ENCODE results near the gene STK38L. TPM values are rescaled to one million over a fixed set of nuclear protein-coding genes. Genes with fewer than 3 reads are reported as not detected.

Gene STK38L
- total and polyA plus RNA-seq, 2 of the 8 experiments (the other 6 are each of a cell fraction or from before 2014, with no cell fraction given) = 8.1 to 63.6 TPM

DNA sequence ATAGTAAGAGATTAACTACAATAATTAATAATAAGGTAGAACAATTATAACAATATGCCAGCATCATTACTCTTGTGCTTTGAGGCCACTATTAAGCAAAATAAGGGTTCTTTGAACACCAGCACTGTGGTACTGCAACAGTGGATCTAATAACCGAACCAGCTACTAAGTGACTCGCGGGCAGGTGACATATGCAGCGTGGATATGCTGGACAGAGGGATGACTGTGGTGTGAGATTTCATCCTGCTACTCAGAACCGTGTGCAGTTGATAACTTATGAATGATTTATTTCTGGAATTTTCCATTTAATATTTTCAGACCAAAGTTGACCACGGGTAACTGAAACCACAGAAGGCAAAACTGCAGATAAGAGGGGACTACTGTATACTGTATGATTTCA lies 123.0 kb downstream of the STK38L start:
- no peak overlapping the region for H4K5ac ChIP-seq (ENCODE audit: insufficient read length, low read depth, low read length)
- H3K79me2 ChIP-seq (ENCODE audit: control insufficient read depth in 1 of 2, insufficient read depth in 2 of 2, low read length in 2 of 2) = no peaks in the 10 kb centered on the region; a peak in 1 of 4 replicates
- H4K91ac ChIP-seq (replicated peaks; ENCODE audit: insufficient read length, low read length) = no peak overlapping the region
- no peak overlapping the region for H3K4ac ChIP-seq (replicated peaks; ENCODE audit: insufficient read length, low read depth, low read length)
- H2BK20ac ChIP-seq (ENCODE audit: low read length) = no peak overlapping the region
- DNase-seq (ENCODE audit: low read depth in 1 of 2, low spot score in 2 of 2) (no peak), FAIRE-seq (no peak)
- no peak overlapping the region for H3K9ac ChIP-seq (replicated peaks in 1 of 4; ENCODE audit: extremely low read depth in 1 of 4, low read depth in 3 of 4, low read length in 3 of 4)
- H4K20me1 ChIP-seq (replicated peaks in 1 of 2; ENCODE audit: control insufficient read depth in 1 of 2, insufficient read depth in 2 of 2, low read length in 2 of 2) = no peaks in the 10 kb centered on the region
- no peaks in the 10 kb centered on the region for H3K4me1 ChIP-seq (replicated peaks in 1 of 4; ENCODE audit: control insufficient read depth in 3 of 4, insufficient read depth in 4 of 4, low read length in 3 of 4)
- H2AFZ ChIP-seq (ENCODE audit: low read length) = no peak overlapping the region
- H3K9me3 ChIP-seq (ENCODE audit: insufficient read depth in 2 of 2, low read depth in 1 of 2, low read length in 1 of 2) = no peaks in the 10 kb centered on the region
- H3K23me2 ChIP-seq (ENCODE audit: low read depth, low read length) = no peaks in the 10 kb centered on the region
- POLR2A ChIA-PET (ENCODE audit: partially characterized antibody) = no interaction called here
- no peak overlapping the region for H3K4me2 ChIP-seq (ENCODE audit: insufficient read depth in 1 of 2, low read depth in 2 of 2, low read length in 2 of 2)
- no peak overlapping the region for H3K56ac ChIP-seq (replicated peaks; ENCODE audit: insufficient read length, low read depth, low read length)
- H2AK5ac ChIP-seq (ENCODE audit: low read depth, low read length) = no peak overlapping the region
- H3K27me3 ChIP-seq (replicated peaks in 1 of 4; ENCODE audit: control insufficient read depth in 3 of 4, extremely low read depth in 1 of 4, insufficient read depth in 3 of 4, low read length in 3 of 4) = no peaks in the 10 kb centered on the region
- H3K18ac ChIP-seq (ENCODE audit: extremely low read depth, low read length) = no peak overlapping the region
- H3K23ac ChIP-seq (ENCODE audit: insufficient read length) = no peak overlapping the region
- H3K79me1 ChIP-seq (ENCODE audit: low read depth, low read length) = no peaks in the 10 kb centered on the region; the same call in 1 of the 2 replicates
- no peak overlapping the region for H2BK5ac ChIP-seq (ENCODE audit: low read depth, low read length)
- H3K27ac ChIP-seq (ENCODE audit: low read depth, low read length) = no peak overlapping the region
- no peak overlapping the region for H3K4me3 ChIP-seq (ENCODE audit: extremely low read depth in 1 of 4, insufficient read depth in 2 of 4, low read depth in 3 of 4, low read length in 4 of 4)
- 85% methylated on average over 6 of the region's 6 CpGs; no CpG with 5 or more reads in 1 of the 2 experiments for WGBS, 2 experiments (ENCODE audit: extremely low coverage in 1 of 2, insufficient coverage in 1 of 2, insufficient read length in 1 of 2, insufficient replicate concordance in 2 of 2, low coverage in 1 of 2, low lambda C conversion rate in 2 of 2, missing lambda C conversion rate in 1 of 2)
- H2BK12ac ChIP-seq (ENCODE audit: low read depth, low read length) = no peak overlapping the region
- H4K8ac ChIP-seq (ENCODE audit: extremely low read depth, insufficient read depth, low read length) = no peak overlapping the region
- no peak overlapping the region for H2BK15ac ChIP-seq (ENCODE audit: low read length)
- TF ChIP-seq SIRT6 (IDR thresholded peaks at IDR 0.05; ENCODE audit: low read length) (no peak), JUND (IDR thresholded peaks at IDR 0.05; ENCODE audit: low read length) (no peak), BACH1 (IDR thresholded peaks at IDR 0.05; ENCODE audit: low read length) (no peak), SP1 (IDR thresholded peaks at IDR 0.05; ENCODE audit: low read depth, low read length) (no peak), NRF1 (IDR thresholded peaks at IDR 0.05; ENCODE audit: low read depth, low read length) (no peak), SRF (IDR thresholded peaks at IDR 0.05; ENCODE audit: low read depth, low read length) (no peak)
- CTCF ChIA-PET (ENCODE audit: partially characterized antibody) = interaction anchor here (1.4 kb wide), 1 partner anchor 14 kb away, joined by 9 read pairs; no protein-coding TSS in a partner anchor
- peaks cover 2 to 5% (median 3%) of the 10 kb centered on the region in 4 experiments; a peak in 4 of 8 replicates for H3K36me3 ChIP-seq (ENCODE audit: control insufficient read depth in 2 of 4, insufficient read depth in 4 of 4, low read length in 3 of 4)
- H3K14ac ChIP-seq (ENCODE audit: insufficient read length) = no peak overlapping the region
- no peak overlapping the region for H2BK120ac ChIP-seq (replicated peaks; ENCODE audit: low read depth, low read length)

Data from H1 (cell line).